ENCODE data around the gene SUOX. TPM values are rescaled to one million over a fixed set of nuclear protein-coding genes. Genes with fewer than 3 reads are reported as not detected.
A peak's percentile ranks its signal among the peaks of the same experiment; 100 is the strongest.

Gene SUOX
- total RNA-seq, 1 experiment from 2014 or later: 23.2 TPM

GRCh38 chr12:55973599-55974307, 23.3 kb upstream of the SUOX start, which contains the start of gene RAB5B (continued):
- no peak for TF ChIP-seq RELA (CRISPR knock-in tag; IDR thresholded peaks at IDR 0.05; ENCODE audit: borderline replicate concordance)
- TF ChIP-seq, protein P1, sequence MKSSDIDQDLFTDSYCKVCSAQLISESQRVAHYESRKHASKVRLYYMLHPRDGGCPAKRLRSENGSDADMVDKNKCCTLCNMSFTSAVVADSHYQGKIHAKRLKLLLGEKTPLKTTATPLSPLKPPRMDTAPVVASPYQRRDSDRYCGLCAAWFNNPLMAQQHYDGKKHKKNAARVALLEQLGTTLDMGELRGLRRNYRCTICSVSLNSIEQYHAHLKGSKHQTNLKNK (CRISPR knock-in tag; IDR thresholded peaks at IDR 0.05): no peak
- peak; percentile 56; the same call in 1 of the 2 replicates for TF ChIP-seq FOXP1 (CRISPR knock-in tag; IDR thresholded peaks at IDR 0.05; ENCODE audit: borderline replicate concordance)
- 0 out of 2 replicates have a peak, but pooled peaks have one; percentile 30 for TF ChIP-seq JUN (CRISPR knock-in tag; IDR thresholded peaks at IDR 0.05)
- no peak for TF ChIP-seq GRHL2 (CRISPR knock-in tag; IDR thresholded peaks at IDR 0.05; ENCODE audit: insufficient replicate concordance, severe bottlenecking)
- no peak for TF ChIP-seq JAZF1 (CRISPR knock-in tag; IDR thresholded peaks at IDR 0.05)
- TF ChIP-seq, protein P2, sequence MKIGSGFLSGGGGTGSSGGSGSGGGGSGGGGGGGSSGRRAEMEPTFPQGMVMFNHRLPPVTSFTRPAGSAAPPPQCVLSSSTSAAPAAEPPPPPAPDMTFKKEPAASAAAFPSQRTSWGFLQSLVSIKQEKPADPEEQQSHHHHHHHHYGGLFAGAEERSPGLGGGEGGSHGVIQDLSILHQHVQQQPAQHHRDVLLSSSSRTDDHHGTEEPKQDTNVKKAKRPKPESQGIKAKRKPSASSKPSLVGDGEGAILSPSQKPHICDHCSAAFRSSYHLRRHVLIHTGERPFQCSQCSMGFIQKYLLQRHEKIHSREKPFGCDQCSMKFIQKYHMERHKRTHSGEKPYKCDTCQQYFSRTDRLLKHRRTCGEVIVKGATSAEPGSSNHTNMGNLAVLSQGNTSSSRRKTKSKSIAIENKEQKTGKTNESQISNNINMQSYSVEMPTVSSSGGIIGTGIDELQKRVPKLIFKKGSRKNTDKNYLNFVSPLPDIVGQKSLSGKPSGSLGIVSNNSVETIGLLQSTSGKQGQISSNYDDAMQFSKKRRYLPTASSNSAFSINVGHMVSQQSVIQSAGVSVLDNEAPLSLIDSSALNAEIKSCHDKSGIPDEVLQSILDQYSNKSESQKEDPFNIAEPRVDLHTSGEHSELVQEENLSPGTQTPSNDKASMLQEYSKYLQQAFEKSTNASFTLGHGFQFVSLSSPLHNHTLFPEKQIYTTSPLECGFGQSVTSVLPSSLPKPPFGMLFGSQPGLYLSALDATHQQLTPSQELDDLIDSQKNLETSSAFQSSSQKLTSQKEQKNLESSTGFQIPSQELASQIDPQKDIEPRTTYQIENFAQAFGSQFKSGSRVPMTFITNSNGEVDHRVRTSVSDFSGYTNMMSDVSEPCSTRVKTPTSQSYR (CRISPR knock-in tag; IDR thresholded peaks at IDR 0.05): no peak
- TF ChIP-seq ZNF396 (CRISPR knock-in tag; IDR thresholded peaks at IDR 0.05; ENCODE audit: borderline replicate concordance): no peak
- TF ChIP-seq ZNF532 (CRISPR knock-in tag; IDR thresholded peaks at IDR 0.05; ENCODE audit: borderline replicate concordance): no peak
- no peak for TF ChIP-seq STAT6 (CRISPR knock-in tag; conservative IDR thresholded peaks at IDR 0.05; ENCODE audit: low read depth)
- no peak for TF ChIP-seq ATF6 (CRISPR knock-in tag; IDR thresholded peaks at IDR 0.05)
- no peak for TF ChIP-seq NR2C2 (CRISPR knock-in tag; IDR thresholded peaks at IDR 0.05)
- TF ChIP-seq ZNF423 (CRISPR knock-in tag; IDR thresholded peaks at IDR 0.05): no peak
- peak; percentile 98 for TF ChIP-seq NFYB (CRISPR knock-in tag; conservative IDR thresholded peaks at IDR 0.05; ENCODE audit: low read depth)
- TF ChIP-seq HMGA2 (CRISPR knock-in tag; IDR thresholded peaks at IDR 0.05): no peak
- no peak for TF ChIP-seq MLX (CRISPR knock-in tag; IDR thresholded peaks at IDR 0.05)
- TF ChIP-seq MYBL2 (CRISPR knock-in tag; IDR thresholded peaks at IDR 0.05): no peak
- TF ChIP-seq ELF4 (CRISPR knock-in tag; IDR thresholded peaks at IDR 0.05; ENCODE audit: low read depth): no peak
- no peak for TF ChIP-seq TP53 (CRISPR knock-in tag; IDR thresholded peaks at IDR 0.05)
- TF ChIP-seq TCF7 (CRISPR knock-in tag; IDR thresholded peaks at IDR 0.05; ENCODE audit: low read depth): no peak
- no peak for TF ChIP-seq FOXJ3 (CRISPR knock-in tag; IDR thresholded peaks at IDR 0.05; ENCODE audit: borderline replicate concordance)
- TF ChIP-seq PRRX2 (CRISPR knock-in tag; IDR thresholded peaks at IDR 0.05): no peak
- TF ChIP-seq SMAD3 (CRISPR knock-in tag; IDR thresholded peaks at IDR 0.05; ENCODE audit: borderline replicate concordance): peak; percentile 58; the same call in 1 of the 2 replicates
- peak; percentile 46; the same call in 1 of the 2 replicates for TF ChIP-seq ZBTB21 (CRISPR knock-in tag; IDR thresholded peaks at IDR 0.05; ENCODE audit: borderline replicate concordance)
- no peak for TF ChIP-seq ZNF416 (CRISPR knock-in tag; IDR thresholded peaks at IDR 0.05)
- no peak for TF ChIP-seq ZNF232 (CRISPR knock-in tag; IDR thresholded peaks at IDR 0.05)
- no peak for TF ChIP-seq ZNF263 (CRISPR knock-in tag; IDR thresholded peaks at IDR 0.05; ENCODE audit: low read depth)
